C1 segment of cervical spinal cord (tissue), 14 donors: Measurements from ENCODE around the gene SASH1.
A peak's percentile ranks its signal among the peaks of the same experiment; 100 is the strongest.

Experiments
- DNase-seq, 14 donors: peaks; one replicate each; lab custom pipeline; 2025; lab: John Stamatoyannopoulos, UW

SASH1 gene

DNA sequence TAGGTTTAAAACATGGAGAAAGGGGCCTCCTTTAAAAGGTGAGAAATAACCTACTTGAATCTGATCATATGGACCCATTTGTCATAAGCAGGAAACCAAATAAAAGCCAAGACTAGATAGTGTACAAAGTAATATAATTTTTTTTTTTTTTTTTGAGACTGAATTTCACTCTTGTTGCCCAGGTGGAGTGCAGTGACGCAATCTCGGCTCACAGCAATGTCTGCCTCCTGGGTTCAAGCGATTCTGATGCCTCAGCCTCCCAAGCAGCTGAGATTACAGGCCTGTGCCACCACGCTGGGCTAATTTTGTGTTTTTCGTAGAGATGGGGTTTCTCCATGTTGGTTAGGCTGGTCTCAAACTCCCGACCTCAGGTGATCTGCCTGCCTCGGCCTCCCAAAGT is 89.2 kb downstream of the SASH1 start:
- no peak for DNase-seq

DNA sequence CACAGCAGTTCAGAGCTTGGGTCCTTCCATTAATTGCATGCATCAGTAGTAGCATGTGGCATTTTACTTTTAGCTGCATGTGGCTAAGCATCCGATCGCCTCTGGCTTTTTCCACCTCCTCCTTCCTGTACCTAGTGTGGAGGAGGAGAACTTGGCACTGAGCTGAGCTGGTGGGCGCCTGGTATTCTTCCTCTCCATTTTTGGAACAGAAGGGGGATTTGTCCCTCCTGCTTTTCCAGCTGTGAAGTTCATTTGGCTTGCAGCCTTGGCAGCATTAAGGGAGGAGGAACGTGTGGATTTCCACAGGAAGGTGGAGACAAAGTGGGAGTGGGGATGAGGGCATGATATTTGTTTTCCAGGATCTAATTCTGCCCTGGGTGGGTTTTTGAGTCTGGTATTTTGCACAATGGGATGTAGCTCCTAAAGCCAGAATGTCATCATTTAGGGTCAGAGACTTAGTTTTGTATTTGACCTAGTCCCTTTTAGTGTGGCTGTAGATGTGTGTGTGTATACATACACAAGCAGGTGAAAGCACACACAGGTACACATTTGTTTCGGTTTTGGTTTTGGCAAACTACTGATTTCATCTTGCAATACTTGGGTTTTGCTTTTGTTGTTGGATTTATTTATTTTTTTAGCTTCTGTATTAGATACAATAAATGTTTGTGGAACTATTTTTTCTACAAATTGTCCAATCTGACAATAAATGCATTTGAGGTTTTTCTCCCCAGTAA is 90.0 kb downstream of the SASH1 start:
- no peak for DNase-seq

DNA sequence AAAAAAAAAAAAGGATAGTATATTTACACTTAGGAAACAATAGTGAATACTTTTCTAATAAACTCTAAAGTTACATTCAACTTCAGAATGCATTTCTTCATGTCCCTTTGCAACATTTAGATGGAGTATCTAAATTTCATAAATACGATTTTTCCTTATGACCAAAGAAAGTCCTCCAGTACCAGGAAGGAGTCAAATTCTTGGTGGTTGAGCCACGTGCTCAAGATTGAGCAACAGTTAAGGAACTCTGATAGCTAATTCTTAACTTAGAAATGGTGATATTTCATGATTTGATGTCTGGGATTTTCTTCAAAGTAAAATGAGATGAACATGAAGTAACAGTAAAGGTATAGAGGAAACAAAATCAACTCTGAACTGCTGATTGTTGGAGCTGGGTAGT is 92.7 kb downstream of the SASH1 start:
- no peak for DNase-seq

GRCh38 chr6:148436466-148436865 is 93.8 kb downstream of the SASH1 start:
- no peak for DNase-seq

DNA sequence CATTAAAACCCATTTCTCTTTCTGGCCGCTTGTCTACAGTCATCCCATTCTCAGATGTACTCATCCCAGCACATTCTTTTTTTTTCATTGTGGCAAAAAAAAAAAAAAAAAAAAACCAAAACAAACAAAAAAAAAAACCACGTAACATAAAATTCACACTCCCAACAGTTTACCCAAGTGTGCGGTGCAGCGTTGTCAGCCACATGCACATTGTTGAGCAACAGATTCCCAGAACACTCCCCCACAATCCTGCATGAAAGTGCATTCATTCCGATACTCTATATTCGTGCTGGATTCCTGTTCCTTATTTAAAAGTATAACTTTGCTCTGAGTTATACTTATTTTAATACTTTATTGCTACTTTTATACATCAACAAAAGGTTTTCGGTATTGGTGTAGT is 96.0 kb downstream of the SASH1 start:
- DNase-seq = no peak

DNA sequence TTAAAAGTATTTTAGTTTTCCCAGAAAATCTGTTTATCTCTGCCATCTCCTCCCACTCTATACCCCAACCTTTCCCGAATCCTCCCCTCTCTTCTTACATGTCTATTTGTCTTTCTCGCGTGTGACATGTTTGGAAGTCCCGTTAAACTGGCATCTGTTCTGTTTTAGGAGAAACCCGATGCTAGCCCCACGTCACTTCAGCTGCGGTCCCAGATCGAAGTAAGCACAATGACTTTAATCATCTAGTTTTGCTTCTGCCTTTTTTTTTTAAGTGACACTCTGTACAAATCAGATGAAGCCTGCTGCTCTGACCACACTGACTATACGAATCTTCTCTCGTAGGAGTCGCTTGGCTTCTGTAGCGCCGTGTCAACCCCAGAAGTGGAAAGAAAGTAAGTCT is 97.4 kb downstream of the SASH1 start:
- DNase-seq = no peak

- DNase-seq = no peak
Observed at GRCh38 chr6:148440877-148441453, 98.3 kb downstream of the SASH1 start.

DNA sequence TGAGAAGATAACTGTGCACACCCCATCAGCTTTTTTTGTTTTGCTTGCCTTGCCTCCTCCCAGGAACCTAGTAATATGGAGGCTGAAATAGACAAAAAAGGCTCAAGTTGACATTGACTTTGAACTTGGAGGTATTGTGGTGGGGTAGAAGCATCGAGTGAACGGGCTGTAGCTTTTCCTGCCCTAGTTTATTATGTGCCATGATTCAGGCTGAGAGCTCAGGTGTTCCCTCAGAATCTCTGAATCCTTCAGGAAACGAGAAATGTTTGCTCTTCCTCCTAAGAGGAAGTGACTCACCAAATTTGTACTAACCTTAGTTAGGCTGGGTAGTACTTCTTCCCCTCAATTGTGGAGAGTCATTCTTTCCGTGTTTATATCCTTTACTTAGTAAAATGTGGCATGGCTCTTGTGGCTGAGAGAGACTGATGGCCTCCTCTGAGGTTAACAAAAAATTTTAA is 98.8 kb downstream of the SASH1 start:
- no peak for DNase-seq

DNA sequence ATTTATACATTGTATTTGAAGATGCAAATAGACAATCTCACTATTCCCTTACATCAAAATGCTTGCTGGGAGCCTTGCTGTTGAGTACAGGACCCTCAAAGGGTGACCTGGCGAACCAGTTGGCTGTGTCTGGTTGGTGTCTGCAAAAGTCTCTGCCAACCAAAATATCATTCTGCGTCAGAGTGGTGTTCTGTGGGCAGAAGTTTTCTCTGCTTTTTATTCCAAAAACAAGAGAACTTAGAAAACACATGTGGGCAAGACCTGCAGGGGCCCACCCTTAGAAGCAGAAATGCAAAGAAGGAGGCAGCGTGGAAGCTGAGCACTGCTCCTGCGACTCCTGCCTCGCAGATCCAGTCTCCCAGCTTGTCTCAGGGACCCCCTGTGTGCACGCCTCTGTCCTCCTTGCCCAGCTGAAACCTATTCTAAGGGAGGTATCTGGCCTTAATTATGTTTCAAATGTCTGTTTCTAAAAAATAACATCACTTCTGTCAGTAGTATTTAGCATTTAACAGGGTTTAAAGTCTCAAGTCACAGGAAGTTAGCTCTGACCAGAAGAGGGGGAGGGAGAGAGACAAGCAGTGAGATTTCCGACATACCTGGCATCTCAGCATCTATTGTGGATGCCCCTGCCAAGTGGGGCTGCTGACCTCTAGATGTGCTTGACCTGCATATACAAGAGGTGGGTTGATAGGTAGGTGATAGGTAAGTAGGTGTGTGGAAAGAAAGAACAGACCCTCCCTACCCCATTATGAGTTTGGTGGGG is 101.3 kb downstream of the SASH1 start:
- no peak for DNase-seq

GRCh38 chr6:148445116-148445515 is 102.5 kb downstream of the SASH1 start:
- no peak for DNase-seq

GRCh38 chr6:148445620-148446019 is 103.0 kb downstream of the SASH1 start:
- no peak for DNase-seq

DNA sequence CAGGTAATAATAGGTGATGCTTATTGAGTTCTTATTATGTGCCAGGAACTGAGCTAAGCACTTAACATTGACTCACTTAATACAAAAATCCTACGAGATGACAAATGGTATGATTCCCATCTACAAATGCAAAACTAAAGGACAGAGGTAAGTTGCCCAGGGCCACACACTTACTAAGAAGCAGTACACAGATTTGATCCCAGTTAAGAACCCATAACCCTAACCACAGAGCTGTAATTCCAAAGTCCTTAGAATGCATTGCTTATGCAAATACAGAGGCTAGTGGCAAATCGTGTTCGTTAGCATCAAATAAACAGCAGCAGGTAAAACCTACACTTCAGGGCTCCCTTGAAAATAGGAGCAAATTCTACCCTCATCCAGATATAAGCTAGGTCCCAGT is 104.0 kb downstream of the SASH1 start:
- no peak for DNase-seq

- DNase-seq = no peak
Observed at GRCh38 chr6:148447521-148448230, 105.0 kb downstream of the SASH1 start.

- no peak for DNase-seq
Observed at GRCh38 chr6:148448369-148449012, 105.9 kb downstream of the SASH1 start.

DNA sequence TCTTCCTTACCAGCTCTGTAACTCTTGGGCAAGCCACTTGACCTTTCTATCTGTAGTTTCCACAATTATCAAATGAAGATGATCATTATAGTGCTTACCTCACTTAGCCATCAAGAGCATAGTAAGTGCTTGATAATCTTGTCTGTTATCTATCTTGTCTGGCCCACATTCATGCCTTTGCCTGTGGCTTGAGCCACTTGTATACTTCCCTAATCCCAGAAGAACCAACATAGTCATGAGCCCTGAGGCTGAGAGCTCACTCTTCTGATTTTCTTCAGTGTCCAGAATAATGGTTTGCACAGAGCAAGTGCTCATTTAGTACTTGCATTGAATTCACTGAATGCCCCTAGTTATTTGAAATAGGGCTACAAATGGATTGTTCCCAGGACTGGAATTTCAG is 108.2 kb downstream of the SASH1 start:
- DNase-seq = no peak

GRCh38 chr6:148451690-148452089 is 109.1 kb downstream of the SASH1 start:
- DNase-seq = no peak

- DNase-seq = no peak
Observed at GRCh38 chr6:148452876-148453275, 110.2 kb downstream of the SASH1 start.

DNA sequence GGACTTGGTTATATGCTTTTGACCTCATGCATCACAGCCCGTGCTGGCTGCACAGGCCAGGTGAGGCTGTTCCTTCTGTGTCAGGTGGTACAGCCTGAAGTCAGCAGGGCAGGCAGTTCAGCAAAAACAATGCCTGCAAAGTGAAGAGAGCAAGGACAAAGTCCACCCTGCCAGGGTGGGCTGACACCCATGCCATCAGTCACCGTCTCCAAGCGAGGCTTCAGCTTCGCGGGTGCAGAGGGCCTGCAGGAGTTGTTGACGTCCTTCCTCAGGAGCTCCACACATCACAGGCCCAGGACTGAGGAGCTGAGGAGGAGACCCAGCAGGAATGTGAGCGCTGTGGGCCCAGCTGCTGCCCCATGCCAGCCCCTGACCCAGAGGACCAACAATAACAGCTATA is 111.3 kb downstream of the SASH1 start:
- DNase-seq = no peak

DNA sequence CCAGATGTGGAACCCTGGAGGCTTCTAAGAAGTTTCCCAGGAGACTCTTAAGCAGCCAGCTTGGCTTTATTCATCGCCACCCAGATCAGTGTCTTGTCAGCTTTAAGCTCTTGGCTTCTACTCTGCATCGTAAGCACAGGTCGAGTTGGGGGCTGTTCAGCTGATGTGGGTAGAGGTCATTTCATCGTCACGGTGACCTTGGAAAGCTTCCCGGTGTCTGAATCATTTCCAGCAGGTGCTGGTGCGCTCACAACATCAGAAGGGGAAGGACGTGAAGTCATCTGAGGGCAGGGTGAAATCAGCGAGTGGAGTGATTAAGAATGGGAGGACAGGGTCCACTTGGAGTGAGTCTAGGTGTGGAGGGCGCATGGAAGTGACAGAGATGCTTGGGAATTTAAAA is 112.6 kb downstream of the SASH1 start:
- no peak for DNase-seq

GRCh38 chr6:148455674-148456558 is 113.3 kb downstream of the SASH1 start:
- peak in 13 of 14 donors; percentile 20 to 77 (median 57) for DNase-seq
